GM04504 (cell line): ENCODE data around the gene KIRREL1.
A peak's percentile ranks its signal among the peaks of the same experiment; 100 is the strongest.

ENCODE experiments used
- DNase-seq: peaks from one replicate; pipeline ENCODE4 v3.0.0-alpha.2; 2012; ENCODE audit warnings: low read depth

Gene KIRREL1

DNA sequence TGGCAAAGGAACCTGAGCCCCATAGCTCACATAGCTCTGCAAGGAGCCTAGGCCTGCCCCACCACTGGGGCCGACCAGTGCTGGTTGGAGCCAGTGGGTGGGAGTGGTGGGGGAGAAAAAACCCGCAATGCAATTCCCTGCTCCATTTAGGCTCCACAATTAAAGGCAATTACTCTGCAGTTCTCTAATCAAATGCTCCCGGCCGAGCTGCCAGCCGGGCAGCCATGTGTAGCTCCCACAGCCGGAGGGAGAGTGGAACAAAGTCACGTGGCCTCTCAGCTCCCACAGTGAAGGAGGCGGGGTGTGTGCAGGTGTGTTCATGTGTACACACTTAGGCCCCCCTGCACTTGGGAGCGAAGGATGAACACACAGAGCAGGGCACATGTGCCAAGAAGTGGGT is 81.6 kb downstream of the KIRREL1 start:
- DNase-seq, result no peak

DNA sequence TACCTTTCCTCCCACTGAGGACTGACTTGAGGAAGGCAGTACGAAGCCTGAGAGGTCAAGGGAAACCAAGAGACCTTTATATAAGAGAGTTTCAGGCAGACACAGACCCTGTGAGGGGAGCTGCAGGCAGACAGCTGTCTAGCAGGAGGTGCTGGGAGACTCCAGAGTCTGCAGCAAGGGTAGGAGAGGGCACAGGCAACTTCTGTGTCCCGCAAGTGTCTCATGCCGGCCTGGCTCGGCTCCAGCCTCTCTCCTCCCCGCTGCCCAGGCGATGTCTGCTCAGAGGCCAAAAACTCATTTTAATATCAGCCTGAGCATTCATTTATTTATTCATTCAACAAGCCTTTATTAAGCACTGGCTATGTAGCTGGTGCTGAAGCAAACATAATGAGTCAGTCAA is 83.0 kb downstream of the KIRREL1 start:
- DNase-seq, result no peak

DNA sequence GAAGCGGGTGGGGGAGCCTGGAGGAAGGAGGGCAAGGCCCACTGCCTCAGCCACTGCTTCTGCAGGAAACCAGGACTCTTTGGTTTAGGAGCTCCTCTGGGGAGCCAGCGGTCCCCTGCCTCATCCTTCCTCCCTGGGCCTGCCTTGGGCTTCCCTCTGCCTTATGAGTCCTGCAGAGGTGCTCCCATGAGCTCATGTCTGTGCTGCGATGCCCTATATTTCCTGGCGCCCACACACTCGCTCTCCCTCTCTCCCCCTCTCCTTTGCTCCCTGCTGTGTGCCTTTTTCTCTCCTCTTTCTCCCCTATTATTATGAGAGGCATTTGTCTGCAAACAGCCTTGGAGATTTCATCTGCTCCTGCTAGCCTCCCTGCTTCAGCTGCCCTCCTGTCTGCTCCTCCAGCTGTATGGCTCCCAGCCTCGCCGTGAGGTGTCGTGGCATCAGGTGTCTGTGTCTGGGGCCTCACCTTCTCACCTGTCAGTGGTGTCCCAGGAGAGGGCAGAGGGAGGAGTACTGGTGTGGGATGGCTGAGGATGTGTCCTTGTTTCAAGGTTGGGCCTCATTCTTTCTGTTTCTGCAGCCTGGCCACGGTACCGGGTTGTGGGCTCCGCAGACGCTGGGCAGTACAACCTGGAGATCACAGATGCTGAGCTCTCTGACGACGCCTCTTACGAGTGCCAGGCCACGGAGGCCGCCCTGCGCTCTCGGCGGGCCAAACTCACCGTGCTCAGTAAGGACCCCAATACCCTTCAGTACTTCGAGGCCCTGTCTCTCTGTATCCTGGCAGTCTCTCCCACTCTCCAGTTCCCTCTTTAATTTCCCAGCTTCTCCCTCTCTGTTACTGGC is 84.2 kb downstream of the KIRREL1 start:
- no peak for DNase-seq

DNA sequence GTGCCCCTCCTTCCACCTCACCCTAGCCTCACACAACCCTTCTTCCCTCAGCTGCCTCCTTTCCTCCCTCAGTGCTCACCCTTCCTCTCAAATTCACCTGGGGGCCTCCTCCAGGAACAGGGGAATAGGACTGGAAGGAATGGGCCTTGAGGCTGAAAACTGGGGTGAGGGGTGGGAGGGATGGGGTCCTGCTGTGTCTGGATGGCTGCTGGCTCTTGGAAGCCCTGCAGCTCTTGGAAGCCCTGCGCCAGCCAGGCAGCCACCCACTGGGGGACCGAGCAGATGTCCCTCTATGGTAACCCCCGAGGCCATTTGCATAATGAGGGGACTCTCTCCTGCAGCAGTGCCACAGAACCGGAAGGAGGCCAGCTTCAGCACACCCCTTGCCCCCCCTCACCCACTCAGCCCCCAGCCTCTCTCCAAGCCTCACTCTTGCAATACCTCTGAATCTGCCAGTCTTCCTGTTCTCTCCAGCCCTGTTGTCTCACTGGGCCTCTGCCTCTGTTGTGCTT is 85.2 kb downstream of the KIRREL1 start:
- DNase-seq, result no peak

DNA sequence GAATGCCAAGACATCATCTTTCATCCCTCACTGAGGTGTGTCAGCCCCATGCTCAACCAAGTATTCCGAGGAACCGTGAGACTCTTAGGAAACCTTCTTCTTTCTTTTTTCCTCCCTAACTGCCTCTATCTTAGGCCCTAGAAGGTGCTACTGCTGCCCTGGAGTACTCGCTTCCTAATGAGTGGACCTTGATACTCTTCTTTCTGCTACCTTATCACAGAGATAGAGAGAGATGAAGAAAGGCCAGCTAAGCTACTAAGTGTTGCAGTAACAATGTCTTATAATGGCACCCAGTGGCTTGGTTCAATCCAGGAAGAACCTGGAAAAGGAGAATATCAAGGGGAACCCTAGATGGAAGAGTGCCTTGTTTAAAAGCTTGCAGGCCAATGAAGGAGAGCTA is 86.6 kb downstream of the KIRREL1 start:
- no peak for DNase-seq

DNA sequence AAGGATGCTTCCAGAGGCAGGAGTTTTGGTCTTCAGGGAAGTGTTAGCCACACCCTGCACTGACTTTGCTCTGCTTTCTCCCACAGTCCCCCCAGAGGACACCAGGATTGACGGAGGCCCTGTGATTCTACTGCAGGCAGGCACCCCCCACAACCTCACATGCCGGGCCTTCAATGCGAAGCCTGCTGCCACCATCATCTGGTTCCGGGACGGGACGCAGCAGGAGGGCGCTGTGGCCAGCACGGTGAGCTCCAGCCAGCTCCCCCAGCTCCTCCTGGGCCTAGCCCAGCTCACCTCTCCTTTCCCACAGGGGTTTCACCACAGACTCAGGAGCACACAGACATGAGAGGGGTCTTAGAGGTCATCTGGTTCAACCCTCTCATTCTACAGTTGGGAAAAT is 90.9 kb downstream of the KIRREL1 start:
- no peak for DNase-seq

DNA sequence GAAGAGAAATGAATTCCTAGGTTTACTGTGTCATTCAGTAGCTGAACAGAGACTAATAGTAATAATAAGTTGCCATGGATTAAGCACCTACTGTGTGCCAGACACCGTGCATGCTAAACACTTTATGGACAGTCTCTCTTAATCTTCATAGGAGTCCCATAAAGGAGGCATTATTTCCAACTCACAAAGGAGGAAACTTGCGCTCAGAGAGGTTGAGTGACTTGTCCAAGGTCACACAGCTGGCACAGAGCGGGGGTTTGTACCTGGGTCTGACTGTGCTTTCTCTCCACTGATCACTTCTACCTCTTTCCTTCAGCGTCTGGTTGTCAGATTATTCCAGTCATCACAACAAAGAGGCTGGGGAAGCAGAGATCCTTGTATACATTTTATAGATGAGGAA is 91.3 kb downstream of the KIRREL1 start:
- DNase-seq, result no peak

DNA sequence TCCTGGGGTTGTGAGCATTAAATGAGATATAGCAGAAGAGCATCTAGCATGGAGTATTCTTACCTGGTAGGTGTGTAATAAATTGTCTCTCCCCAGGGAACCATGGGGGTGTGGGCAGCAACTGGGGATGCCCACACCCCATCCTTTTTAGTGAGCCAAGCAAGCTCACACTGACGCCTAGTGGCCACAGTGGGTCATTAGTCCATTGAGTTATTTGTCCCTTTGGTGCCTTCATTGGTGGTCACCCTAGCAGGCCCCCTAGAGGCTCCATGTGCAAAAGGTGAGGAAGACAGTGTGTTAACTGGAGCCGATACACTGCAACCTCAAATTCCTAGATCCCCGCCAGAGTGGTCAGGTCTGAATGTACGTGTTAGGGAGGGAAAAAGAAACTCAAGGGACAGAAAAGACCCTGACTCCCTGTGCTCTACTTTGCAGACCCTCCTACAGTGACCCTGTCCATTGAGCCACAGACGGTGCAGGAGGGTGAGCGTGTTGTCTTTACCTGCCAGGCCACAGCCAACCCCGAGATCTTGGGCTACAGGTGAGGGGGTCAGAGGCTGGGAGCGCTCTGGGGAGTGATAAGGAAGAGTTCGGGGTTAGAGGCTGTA is 94.0 kb downstream of the KIRREL1 start:
- peak; percentile 40 for DNase-seq

DNA sequence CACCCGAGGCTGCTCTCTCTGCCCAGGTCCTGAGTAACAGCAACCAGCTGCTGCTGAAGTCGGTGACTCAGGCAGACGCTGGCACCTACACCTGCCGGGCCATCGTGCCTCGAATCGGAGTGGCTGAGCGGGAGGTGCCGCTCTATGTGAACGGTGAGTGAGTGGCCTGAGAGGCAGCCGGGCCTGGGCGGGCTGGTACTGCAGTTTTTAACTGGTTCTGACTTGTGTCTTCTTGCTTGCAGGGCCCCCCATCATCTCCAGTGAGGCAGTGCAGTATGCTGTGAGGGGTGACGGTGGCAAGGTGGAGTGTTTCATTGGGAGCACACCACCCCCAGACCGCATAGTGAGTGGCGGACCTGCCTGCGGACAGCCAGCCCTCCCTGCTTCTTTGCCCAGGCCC is 96.0 kb downstream of the KIRREL1 start:
- no peak for DNase-seq

DNA sequence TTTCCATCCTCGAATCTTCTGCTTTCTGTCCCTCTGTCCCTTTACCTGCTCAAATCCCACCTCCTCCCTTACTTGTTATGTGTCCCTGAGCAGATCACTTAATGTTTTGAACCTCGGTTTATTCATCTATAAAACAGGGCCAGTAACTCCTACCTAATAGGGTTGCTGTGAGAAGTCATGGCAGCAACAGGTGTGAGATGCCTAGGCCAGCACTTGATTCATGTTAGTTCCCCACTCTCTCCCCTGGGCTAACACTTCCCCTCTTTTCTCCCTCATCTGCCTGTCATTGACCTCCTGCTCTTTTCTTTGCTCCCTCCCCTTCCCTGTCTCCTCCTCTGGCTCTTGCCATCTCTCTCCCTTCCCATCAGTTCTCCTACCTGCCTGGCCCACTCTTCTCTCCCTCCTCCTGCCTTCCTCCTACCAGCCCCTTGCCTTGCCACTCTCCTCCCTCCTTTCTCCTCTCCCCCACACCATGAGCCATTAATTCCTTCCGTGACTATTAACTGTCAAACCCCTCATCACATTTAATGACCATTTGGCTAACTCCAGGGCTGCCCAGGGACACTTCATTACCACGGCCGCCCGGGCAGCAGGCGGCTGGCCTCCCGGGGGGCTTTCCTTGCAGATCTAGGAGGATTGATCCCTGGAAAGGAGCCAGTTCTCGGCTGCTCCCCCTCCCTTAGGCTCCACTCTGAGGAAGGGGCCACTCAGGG is 96.6 kb downstream of the KIRREL1 start:
- no peak for DNase-seq

DNA sequence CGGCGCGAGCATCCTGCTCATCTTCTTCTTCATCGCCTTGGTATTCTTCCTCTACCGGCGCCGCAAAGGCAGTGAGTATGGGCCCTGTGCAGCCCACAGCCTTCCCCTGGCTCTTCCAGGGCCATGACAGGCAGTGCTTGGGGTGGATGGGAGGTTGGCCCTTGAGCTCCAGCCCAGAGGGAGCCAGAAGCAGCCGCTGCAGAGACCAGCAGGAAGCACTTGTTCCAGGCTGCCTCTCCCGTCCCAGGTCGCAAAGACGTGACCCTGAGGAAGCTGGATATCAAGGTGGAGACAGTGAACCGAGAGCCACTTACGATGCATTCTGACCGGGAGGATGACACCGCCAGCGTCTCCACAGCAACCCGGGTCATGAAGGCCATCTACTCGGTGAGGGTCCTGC is 99.9 kb downstream of the KIRREL1 start:
- no peak for DNase-seq

DNA sequence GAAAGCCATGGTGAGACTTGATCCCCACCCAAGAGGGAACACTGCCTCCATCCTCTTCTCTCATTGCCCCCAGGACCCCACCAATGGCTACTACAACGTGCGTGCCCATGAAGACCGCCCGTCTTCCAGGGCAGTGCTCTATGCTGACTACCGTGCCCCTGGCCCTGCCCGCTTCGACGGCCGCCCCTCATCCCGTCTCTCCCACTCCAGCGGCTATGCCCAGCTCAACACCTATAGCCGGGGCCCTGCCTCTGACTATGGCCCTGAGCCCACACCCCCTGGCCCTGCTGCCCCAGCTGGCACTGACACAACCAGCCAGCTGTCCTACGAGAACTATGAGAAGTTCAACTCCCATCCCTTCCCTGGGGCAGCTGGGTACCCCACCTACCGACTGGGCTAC is 101.1 kb downstream of the KIRREL1 start:
- no peak for DNase-seq

DNA sequence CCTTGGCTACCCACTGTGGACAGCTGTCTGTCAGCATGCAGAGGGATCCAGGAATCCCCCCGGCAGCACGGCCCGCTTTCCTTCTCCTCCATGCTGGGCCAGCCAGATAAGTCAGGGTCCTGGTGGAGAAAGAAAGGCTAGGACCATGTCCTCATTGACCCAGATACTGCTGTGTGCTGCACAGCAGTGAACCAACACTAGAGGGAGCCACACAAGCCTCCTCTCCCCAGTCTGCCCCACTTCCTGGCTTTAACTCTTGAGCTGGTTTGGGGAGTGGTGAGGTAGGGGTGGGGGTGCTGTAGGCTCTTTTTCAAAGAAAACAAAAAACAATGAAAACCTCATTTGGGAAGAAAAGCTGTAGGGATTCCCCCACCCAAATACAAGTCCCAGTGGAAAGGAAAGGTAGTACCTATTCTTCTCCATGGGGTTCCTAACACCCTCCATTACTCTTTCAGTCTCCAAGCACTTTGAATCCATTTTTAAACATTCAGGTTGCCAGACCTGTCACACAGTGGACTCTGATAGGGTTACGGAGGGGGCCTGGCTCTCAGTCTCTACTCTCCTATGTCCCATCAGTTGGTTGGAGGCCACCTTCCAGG is 102.4 kb downstream of the KIRREL1 start:
- DNase-seq, result no peak

DNA sequence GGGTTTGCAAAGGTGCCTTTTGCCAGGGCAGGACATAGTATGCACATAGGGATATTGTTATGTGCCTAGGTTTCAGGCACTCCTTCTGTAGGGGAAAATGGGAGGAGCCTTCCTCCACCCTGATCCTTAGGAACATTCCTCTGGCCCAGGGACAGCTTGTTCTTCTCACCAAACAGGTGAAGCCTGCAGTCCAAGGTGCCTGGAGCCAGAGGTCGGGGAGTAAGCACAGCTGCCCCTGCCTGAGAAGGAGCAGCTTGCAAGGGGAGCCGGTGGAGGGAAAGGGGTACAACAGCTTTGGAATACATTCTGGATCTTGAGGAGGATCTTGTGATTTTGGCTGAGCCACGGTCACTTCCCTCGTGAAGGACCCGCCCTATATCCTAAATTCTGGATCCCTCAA is 104.8 kb downstream of the KIRREL1 start:
- DNase-seq, result no peak

DNA sequence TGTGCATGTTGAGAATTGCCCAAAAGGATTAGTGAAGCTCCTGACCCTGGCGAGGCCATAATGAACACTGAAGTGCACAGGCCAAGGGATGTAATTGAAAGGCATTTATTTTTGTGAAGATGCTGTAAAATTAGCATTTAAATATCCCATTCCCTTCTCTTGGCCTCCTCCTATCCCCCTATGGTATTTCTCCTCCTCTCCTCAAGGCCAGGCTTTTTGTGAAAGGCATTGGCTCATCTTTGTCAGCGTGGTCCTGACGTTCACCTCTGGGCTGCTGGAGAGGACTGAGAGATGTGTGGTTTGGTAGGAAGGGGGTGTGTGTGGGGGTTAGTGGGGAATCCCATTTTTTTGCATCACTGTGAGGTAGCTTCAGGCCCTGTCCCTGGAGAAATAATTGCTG is 105.7 kb downstream of the KIRREL1 start:
- DNase-seq, result no peak

DNA sequence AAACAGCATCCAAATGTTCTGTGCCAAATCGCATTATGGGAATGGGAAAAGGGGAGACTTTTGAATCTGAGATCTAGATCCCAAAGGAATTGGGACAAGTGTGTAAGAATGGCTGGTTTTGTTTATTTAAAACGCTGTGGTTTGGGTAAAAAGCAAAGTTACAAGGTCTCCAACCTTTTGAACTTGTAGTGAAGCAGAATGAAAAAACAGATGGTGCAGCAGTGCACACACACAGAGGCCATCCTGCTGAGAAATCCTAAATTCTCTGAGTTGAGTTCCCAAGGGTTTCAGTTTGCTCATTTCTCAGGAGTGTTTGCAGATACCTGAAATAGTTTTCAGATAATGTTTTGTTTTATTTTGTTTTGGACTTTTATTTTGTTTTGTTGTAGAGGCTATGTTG is 107.1 kb downstream of the KIRREL1 start:
- DNase-seq, result no peak

DNA sequence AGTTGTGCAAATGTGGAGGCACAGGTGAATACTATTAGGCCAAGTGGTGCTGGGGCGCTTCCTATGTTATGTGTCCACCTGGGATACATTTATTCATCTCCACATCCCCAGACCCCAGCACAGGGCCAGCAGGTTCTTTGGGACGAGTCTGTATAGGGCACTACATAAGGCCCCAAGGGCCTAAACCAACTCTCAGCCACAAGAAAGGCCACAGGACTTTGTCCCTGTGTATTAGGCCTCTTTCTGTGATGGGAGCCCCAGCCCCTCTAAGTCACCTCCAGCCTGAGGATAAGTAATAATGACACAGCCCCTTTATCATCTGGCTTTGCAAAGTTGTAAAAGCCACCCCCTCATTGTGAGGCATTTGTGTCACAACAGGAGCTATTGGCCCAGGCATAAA is 108.0 kb downstream of the KIRREL1 start:
- DNase-seq, result no peak

DNA sequence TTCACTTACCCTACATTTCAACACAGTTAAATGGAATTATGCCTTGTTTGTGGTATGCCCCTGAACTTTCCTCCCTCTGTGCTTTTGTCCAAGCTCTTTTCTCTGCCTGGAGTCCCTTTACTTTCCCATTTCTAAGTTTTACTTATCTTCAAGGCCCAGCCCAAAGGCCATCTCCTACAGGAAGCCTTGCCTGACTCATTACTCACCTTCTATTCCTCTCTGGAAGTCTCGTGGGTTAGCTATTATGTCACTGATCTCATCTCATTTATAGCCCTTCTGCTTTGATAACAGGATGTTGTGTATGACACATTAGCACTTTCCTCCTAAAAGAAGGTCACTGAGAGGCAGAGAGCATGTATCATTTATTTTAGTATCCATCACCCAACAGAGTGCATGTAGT is 108.5 kb downstream of the KIRREL1 start:
- DNase-seq, result peak; percentile 33

DNA sequence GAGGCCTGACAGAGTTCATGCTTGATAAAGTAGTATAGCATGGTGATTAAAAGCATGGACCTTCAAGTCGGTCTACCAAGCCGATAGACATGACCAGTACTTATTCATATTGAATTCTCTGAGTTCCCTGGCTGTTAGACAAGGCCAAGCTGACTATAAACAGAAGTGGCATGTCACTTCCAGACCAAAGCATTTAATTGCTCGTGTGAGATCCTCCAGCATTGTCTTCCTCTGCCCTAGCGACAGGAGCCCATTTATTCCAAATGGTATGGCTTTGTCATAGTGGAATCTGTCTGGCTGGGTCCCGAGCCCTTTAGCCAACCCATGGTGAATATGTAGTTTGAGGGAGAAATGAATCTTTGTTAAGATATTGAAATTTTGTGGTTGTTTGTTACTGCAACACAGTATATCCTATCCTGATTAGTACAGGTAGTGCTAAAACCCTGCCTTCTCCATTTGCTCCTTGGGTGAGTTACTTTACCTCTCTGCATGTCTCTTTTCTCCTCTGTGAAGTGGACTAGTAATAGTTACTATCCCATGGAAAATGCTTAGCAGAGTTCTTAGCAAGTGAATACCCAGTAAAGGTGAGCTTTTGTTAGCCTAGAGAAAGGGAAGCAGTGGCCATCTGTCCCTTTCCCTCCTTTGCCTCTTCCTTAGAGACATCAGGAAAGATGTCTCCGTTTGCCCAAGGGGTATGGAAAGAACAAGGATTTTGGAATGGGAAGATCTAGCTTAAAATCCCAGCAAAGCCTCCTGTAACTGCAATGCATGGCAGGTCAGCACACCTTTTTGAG is 109.6 kb downstream of the KIRREL1 start:
- DNase-seq, result no peak

DNA sequence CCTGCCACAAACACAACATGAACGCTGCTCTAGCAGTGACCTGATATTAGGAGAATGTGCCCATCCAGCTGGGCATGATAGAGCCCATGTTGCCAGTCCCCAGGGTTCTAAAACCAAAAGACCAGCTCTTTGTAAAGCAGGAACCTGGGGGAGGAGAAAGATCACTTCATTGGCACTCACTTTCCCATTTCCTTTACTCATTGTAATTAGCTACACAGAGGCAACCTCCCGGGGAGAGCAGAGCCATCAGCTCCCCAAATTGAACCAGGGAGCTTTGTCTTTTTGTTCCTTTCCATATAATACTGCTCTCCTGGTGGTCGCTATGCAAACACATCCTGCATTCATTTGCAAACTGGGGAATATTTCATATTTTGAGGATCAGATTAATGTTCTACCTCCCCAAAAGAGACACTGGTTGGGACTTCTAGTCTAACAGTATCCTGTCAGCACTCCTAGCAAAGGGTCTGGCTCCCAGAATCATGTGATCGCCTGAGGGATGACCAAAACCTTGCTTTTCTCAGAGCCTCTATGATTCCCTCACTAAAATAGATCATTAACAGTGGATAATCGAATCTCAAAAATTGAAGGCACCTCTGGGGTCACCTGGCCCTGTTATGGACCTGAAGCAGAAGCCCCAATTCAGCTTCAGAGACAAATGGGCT is 110.5 kb downstream of the KIRREL1 start:
- DNase-seq, result no peak

DNA sequence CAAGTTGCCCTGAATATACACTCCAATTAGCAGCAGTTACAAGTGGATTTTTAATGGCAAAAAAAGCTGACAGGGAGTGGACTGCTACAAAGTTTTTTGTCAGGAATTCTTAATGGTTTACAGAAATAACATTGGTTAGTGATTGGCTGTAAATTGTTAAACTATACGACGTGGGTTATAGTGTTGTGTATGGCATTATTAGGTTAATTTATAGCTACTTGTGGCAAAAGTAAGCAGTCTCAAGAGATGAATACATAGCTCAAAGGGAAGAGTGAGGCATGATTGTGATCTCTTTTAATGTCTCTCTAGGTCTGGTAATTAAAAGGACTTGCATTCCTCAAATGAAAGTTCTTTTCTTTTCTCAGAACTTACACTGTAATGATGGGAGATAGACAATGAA is 111.4 kb downstream of the KIRREL1 start:
- no peak for DNase-seq
